NCI-H526 (cell line): ENCODE measurements around the gene ACSL4.
"Not testable (repeated sequence)": the region's sequence is repeated elsewhere in the genome, so short reads cannot be mapped to it uniquely, and the experiment has no call there.

ENCODE experiments used
- DNase-seq, 2 experiments: peaks; one replicate each; lab custom pipeline; 2025; lab: John Stamatoyannopoulos, UW

ACSL4 gene

GRCh38 chrX:109728173-109728535, 4.9 kb downstream of the ACSL4 start:
- DNase-seq, result no peak

DNA sequence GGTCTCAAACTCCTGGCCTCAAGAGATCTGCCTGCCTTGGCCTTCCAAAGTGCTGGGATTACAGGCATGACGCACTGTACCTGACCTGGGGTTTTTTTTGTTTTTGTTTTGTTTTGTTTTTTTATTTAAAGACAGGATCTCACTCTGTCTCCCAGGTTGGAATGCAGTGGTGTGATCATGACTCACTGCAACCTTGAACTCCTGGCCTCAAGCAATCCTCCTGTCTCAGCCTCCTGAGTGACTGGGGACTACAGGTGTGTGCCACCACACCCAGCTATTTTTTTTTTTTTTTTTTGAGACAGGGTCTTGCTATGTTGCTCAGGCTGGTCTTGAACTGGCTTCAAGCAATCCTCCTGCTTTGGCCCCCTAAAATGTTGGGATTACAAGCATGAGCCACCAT, 8.1 kb downstream of the ACSL4 start:
- not testable (repeated sequence) for DNase-seq

- no peak for DNase-seq
These were observed 12.1 kb downstream of the ACSL4 start for GRCh38 chrX:109720947-109721346.

DNA sequence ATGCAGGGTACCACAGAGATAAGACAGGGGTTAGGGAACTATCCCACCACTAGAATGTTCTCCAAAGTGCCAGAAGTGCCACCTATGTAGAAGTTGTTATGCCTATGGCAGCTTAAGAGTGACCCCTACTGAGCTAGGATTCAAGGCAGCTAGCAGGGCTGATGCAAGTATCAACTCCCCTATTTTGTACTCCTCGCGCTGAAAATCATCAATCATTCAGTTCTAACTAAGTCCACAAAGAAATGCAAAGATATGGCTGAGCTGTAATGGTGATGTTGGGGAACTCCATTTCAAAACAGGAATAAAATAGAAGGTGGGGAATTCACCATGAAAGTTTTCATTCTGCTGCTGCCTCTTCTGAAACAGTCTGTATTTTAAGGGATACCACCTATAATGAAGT, 13.8 kb downstream of the ACSL4 start:
- DNase-seq, result no peak

DNA sequence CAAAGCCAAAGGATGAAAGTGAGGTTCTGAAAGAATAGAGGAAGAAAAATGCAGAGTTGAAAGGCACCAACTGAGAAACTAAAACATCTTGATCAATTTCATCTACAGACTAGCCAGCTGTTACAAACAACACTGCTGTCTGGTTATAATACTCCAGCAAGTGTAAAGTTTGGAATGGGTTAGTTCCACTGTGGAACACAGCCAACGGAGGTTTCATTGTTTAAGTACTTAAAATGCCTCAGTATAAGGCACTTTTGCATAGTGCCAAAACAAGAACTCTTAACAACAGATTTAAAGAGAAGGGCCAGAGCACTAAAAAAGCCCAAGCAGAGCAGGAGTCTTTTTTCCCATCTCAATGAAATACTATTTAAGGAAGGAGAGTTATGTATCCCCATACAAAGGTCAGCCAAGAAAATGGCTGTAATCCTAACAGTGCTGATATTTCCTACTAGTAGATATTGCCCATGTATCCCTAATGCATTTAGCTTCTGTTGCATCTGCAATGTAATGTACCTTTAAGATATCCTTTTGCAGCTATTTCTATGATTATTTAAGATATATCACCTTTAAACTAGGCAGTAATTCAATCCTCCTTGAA, 16.5 kb downstream of the ACSL4 start:
- no peak for DNase-seq

GRCh38 chrX:109714340-109714958, 18.6 kb downstream of the ACSL4 start:
- no peak for DNase-seq

DNA sequence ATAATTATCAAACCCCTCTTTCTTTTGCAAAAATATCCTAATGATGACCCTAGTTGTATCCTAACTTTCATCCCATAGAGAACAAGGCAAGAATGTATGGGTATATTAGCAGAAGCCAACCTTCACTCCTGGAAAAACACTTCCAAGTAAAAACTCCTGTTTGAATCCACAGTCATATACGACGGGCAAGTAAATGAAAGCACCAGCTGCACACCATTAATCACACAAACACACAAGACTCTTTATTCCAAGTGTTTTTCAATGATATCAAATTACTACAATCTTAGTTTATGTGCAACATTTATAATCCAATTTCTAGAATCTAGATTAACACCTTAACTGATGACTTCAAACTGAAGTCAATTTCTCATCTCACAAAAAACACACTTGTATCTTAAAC, 22.9 kb downstream of the ACSL4 start:
- DNase-seq, result no peak

- DNase-seq, result no peak
These were observed 23.9 kb downstream of the ACSL4 start for GRCh38 chrX:109709129-109709631.

DNA sequence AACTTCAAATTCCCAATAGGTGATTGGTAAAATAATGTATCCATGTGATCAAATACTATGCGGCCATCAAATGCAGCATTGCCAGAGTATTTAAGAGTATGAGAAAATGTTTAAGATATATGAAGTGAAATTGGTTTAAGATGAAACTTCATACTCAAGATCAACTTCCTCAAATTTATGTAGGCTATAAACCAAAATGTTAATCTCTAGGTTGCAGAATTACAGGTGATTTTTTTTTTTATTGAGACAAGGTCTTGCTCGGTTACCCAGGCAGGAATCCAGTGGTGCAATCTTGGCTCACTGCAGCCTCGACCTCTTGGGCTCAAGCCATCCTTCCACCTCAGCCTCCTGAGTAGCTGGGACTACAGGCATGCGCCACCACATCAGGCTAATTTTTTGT, 25.3 kb downstream of the ACSL4 start:
- DNase-seq, result no peak

- DNase-seq, result no peak
These were observed 25.7 kb downstream of the ACSL4 start for GRCh38 chrX:109707319-109707718.

GRCh38 chrX:109704563-109704962, 28.5 kb downstream of the ACSL4 start:
- no peak for DNase-seq

- DNase-seq, result no peak
These were observed 35.2 kb downstream of the ACSL4 start for GRCh38 chrX:109697855-109698254.

- DNase-seq, result no peak
These were observed 36.8 kb downstream of the ACSL4 start for GRCh38 chrX:109696146-109696740.

DNA sequence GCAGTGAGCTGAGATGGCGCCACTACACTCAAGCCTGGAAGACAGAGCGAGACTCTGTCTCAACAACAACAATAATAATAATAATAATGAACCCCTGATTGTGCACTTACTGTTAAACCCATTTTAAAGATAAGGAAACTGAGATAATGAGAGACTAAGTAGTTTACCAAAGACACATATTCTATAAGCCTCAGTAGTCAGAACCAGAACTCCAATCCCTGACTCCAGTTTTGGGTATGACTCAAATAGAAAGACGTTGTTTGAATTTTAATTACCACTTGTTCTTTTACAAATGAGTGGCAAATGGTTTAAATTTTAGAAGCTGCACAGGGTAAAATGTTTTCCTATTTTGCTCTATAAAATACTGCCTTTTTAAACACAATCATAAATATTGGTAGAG, 37.4 kb downstream of the ACSL4 start:
- DNase-seq, result no peak

DNA sequence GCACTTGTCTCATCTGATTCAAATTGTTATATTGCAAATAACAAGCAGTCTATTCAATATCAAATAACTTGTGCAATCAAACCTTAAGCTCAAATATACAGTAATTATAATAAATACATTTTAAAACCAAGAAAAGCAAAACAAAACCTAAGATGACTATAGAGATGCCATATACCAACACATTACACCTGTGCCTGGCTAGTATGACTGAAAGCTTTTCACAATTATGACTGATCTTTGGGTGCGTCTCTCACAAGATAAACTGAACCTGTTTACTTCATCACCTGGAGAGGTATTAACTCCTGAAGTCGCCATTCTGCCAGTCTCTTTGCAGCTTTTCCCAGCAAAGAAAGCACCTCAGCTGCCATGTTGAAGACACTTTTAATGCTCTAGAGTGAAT, 41.3 kb downstream of the ACSL4 start:
- DNase-seq, result no peak

DNA sequence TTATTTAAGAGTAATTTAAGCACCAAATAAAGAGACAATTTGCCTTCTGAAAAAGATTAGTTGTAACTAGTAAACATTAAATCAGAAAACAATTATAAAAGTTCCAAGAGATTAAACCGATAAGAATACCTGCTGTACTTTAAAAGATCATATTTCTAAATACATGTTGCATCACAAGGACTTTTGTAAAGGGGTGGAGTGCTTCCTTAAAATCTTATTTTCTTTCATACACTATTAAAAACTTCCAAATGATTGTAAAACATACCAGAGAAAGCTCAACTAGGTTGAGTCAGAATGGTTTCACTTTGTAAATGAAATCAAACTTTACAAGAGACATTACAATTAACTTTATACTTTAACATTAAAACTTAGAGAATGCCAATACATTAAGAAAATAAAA, 41.8 kb downstream of the ACSL4 start:
- DNase-seq, result no peak

DNA sequence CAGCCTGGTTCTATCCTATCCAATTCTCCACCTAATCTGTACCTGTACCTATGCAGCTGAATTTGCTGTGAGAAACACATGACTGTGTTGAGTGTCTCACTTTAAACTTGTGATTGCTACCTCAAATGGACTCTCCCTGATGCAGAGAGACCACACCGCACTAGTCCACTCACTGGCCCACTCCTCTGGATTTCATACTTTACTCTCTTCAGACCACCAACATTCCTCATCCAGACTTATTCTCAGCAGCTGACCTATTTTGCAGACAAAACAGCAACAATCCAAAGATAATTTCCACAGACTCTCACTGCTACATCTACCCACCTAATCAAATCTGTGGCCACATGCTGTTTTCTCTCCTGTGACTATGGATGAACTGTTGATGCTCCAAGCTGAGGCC, 45.2 kb downstream of the ACSL4 start:
- no peak for DNase-seq

DNA sequence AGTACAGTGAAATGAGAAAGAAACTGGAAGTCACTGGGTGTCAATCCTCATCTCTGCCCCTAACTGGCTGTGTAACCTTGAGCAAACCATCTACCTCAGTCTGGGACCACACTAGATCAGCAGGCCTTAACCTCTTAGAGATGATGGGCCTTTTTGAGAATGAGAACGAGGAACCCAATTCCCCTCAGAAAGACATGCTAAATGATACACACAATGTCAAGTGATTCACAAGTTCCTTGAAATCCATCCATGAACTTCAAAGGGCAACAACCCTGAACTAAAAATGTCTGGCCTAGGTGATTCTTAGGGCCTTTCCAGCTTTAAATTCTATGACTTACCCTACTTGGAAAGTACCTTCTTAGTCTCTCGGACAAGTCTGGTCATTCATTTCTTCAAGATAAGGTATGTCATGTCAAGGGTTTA, 47.4 kb downstream of the ACSL4 start:
- no peak for DNase-seq

GRCh38 chrX:109684136-109684535, 48.9 kb downstream of the ACSL4 start:
- DNase-seq, result no peak

DNA sequence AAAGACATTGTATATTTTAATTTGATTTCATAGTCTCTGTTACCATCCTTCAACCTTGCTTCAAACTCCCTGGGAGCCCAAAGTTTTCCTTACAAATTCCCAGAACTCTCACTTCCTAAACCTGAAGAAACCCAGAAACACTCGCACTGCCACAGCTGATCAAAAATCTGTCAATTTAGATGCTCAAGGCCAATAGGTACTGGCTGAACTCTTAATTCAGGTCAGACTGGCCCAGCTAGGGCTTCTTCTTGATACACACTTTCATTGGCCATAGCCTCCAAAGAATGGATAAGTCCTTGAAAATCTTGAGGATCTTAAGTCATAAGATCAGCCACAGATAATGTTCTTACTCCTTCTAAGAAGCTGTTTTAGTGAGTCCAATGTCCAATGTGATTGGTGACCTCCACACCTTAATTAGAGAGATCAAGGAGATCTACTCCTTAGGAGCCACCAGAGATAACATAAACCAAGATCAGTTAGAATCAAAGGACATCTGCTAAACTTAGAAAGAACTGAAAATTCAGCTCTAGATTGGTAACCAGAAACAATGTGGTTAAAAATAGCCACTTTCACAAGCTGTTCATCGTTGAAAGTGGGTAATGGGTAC, 51.5 kb downstream of the ACSL4 start:
- DNase-seq, result no peak

DNA sequence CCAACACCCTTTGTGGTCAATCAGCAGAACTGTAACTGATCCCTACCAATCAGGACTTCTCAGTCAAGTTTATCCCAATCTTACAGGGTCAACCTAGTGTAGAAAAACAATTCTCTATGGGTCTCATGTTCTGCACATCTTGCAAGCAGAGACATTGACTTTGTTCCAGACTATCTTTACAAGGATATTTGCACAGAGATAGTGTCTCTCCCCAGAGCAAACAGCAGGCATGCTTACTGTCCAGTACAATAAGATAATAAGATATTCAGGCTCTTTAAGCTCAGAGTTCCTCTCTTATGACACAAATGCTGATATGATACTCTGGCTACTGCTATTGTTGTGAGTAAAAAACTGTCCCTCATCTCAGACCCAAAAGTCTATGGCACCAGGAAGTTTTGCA, 53.2 kb downstream of the ACSL4 start:
- DNase-seq, result no peak

GRCh38 chrX:109672239-109672638, 60.8 kb downstream of the ACSL4 start:
- no peak for DNase-seq

- DNase-seq, result not testable (repeated sequence)
These were observed 61.9 kb downstream of the ACSL4 start for GRCh38 chrX:109671170-109671569.
